Eye (tissue), 1 donor: Measurements from ENCODE around the gene OR51D1.

Source experiments
- DNase-seq: peaks from one replicate; pipeline ENCODE4 v3.0.0-alpha.2; 2015

Gene OR51D1

DNA sequence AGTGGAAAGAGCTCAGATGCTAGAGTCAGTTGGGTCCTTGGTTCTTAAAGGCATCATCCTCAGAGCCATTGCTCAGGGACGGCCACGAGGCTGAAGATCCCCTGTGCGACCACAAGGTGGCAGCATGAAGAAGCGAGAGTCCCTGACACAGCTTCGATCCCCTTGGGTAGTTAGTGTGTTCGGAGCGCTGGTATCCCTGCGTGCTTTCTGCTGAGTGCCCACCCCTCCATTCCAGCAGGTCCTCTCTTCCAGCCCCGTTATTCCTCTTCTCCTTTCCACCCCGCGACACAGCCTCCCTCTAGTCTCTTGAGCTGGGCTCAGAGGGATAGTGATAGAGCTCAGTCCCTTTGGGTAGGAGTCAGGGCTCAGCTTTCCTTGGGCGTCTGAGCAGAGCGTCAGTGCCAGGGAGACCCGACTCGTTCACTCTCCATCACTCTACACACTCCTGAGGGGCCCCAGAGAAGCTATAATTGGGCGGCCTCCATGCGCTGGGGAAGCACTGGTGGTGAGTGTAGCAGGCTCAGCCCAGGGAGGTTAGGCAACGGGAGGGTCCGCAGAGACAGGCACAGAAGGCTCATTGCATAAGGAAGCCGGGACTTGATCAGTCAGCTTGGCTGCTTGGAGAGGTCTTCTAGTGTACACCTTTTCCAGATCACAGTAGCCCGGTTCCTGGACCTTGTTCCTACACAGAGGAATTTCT lies at the start of gene OR51D1:
Gene OR51D1, plus strand, starts transcription at position 516 of the 700 bp plus-strand sequence. CDS start 2,314 bp downstream, outside the sequence.
- DNase-seq = peak; percentile 90

DNA sequence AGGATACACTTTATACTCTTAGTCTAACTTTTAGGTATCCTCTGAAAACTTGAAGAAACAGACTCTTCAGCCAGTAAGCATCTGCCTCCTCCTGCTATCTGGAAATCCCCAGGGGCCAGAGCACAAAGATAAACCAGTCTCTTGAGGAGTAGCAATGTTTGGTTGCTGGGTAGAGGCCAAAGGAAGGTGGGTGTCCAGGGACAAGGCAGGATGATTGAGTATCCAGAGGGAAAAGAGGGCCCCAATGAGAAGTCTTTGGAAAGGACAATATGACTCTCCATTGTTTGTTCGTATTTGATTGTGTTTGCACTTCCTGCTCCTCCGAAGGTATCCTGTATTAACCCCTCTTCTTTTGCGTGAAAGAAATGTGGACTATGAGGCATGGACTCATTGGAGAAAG lies 48.3 kb upstream of the OR51D1 start:
- no peak for DNase-seq

GRCh38 chr11:4593739-4594138 lies 43.5 kb upstream of the OR51D1 start, which contains the start of gene OR52I1:
Gene OR52I1 (plus strand): TSS chr11:4594039. CDS start chr11:4594039, 0 bp downstream.
- no peak for DNase-seq

- no peak for DNase-seq
These were observed 32.2 kb upstream of the OR51D1 start for GRCh38 chr11:4605057-4605456.

- DNase-seq = no peak
These were observed 30.9 kb upstream of the OR51D1 start for GRCh38 chr11:4606231-4607015.

GRCh38 chr11:4607096-4607495 lies 30.2 kb upstream of the OR51D1 start:
- no peak for DNase-seq

GRCh38 chr11:4607781-4608666 lies 29.3 kb upstream of the OR51D1 start, which contains the start of gene TRIM68:
Gene TRIM68 (minus strand): TSS chr11:4608231. CDS start chr11:4605504, 2,727 bp downstream.
- DNase-seq = peak; percentile 97

- DNase-seq = no peak
These were observed 26.9 kb upstream of the OR51D1 start for GRCh38 chr11:4610258-4610935.

DNA sequence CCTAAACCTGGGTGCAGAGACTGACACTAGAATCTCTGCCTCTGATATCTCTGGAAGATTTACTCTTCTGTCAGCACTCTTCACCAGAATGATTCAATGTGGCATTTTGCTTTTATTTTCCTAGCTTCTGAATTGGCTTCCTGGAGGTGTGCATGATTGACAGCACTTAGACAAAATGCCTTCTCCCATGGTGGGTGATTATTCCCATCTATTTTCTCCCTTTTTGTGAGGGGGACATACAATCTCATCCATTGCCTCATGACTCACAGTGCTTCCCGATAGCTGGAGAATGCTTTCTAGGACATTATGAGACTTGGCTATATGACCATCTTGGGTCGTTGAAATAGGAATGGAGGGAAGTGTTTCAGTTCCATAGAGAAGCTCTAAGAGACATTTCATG lies 25.3 kb upstream of the OR51D1 start:
- no peak for DNase-seq

DNA sequence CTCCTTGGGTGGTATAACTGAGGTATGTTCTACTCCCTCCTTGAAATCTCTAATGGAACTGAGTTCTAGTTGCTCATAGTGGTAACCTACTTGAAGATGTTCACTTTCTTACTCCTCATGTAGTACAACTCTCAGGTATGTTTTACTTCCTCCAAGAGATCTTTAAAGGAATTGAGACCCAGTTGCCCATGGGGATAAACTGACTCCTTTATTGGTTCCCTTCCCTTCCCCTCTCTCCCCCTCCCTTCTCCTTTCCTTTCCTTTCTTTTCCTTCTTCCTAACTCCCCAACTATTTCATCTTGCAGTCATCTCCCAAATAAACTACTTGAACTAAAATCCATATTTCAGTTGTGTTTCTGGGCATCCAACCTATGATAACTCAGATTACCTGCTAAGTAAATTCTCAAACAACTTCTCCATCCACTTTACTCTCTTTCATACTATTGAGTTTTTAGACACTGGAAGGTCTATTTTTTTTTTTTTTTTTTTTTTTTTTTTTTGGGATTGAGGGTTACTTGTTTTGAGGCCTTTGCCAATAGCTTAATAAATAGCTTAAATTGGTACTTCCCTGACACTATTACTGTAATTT lies 21.3 kb upstream of the OR51D1 start:
- no peak for DNase-seq

GRCh38 chr11:4619514-4619913 lies 17.8 kb upstream of the OR51D1 start:
- DNase-seq = no peak

DNA sequence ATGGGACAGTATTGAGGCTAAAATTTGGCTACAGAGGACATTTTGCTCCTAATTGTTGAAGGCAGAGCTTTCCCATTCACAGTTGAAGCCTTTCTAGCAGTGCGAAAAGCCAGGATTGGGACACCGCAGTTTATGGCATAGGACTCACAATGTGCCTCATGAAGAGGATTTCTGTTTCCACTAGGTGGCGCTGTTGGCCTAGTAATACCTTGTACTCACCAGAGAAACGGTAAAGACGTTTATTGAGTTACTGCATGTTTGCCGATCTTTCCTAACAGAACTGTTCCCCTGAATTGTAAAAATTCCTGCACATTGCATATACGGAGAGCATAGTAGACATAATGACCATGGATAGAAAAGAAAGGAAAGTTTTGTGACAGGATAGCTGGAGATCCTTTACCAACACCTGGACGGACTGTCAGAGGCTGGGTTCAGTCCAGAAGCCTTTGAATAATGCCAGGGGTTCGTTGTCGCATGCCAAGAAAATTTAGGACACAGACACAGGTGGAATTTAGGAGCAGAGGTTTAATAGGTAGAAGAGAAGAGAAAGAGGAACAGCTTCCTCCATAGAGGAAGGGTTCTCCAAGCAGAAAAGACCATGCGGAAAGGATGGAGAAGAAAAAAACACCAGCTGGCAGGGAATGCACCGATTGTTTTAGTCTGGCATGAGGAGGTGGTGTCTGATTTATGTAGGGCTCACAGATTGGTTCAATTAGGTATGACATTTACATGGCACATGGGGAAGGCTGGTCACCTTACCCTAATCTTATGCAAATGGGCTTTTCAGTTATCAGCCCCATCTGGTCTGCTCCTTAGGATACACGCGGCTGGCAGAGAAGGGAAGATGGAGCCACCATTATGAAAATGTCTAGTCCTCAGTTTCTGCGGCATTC lies 10.8 kb upstream of the OR51D1 start:
- DNase-seq = peak; percentile 90

DNA sequence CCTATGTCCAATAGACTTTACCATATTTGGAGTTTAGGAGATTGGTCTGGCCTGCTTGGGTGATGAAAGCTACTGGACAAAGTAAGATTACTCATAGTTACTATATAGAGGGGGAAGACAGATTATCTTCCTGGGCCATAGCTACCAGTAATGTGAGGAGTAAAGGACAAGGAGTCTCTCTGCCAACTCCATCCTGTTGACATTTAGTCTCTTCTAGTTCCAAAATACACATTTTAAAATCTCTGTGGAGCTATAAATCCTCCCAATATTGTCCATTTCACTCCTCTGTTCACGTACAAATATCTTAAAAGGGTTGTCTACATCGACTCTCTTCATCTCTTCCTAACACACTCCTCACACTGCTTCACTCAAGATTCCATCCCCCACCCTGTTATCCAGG lies 1.1 kb upstream of the OR51D1 start:
- no peak for DNase-seq

DNA sequence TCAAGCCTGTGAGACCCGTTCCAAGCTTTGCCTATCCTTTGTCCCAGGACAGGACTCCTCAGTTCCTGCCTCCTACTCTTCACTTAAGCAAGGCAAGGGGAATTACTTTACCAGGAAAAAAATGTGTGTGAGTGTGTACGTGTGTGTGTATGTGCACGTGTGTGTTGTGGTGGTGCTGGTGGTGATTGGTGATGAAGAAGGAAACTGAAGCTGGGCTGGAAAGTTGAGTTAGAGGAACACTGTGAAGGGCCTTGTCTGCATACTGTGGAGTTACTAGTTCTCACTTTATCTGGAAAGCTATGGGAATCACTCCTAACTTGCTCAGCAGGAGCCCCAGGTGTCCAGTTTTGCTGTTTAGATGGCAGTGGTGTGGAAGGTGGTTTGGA lies 378 bp downstream of the OR51D1 start:
- DNase-seq = no peak

- DNase-seq = no peak
These were observed 2.7 kb downstream of the OR51D1 start for GRCh38 chr11:4639931-4640330.

- no peak for DNase-seq
These were observed 4.2 kb downstream of the OR51D1 start for GRCh38 chr11:4641501-4641900.

DNA sequence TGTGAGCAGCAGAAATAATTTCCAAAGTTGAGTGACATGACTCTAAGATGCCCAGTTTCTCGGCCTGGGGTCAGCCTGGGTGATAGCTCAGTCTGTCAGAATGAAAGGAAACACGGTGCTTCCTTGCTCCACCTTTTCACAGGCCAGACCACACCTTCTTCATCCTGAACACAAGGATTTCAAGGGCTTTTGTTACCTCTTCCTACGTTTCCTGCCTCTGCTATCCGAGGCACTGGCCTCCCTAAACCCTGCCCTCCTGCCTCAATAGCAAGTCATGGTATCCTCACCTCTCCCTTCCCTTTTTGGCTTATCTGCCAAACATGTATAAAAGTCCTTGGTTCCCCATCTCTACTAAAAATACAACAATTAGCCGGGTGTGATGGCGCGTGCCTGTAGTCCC lies 4.8 kb downstream of the OR51D1 start:
- no peak for DNase-seq

DNA sequence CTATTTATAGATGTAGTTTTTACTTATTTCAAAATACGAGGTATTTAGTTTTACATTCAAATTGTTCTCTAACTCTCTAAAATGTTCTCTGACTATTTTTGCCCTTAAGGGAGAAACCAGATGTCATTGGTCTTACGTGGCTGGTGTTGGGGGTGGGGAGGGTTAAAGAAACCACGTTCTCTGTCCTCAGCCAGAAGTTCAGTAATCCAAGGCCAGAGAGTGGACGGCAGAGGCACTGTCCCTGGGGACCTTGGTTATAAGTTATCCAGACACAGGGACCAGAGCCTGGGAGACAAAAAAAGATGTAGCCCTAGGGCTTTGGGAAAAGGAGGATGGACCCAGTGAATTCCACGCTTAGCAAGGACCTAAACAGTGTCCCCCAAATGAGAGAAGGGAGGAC lies 5.8 kb downstream of the OR51D1 start:
- no peak for DNase-seq

GRCh38 chr11:4643682-4644081 lies 6.4 kb downstream of the OR51D1 start, which contains the start of gene OR51E1:
Gene OR51E1 (plus strand): TSS chr11:4643982. CDS start chr11:4652527, 8,545 bp downstream.
- no peak for DNase-seq

DNA sequence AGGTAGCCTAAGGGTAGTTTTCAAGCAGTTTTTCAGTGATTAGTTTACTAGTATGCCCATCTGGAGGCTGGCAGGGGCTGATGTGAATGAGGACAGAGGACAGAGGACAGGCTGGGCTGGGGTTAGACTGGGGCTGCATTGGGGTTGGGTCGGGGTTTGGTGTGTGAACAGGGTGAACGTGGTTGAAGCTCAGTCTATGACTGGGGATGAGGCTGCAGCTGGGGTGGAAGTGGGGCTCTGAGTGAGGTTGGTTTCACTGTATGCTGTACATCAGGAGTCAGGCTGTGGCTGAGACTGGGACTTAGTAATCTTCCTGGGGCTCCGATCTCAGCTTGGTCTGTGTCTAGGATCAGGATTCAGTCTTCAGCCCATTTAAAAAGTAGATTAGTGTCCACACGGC lies 7.0 kb downstream of the OR51D1 start:
- DNase-seq = no peak

- DNase-seq = no peak
These were observed 8.7 kb downstream of the OR51D1 start for GRCh38 chr11:4645974-4646373.
